ENCODE results near the gene F11. TPM values are rescaled to one million over a fixed set of nuclear protein-coding genes. Genes with fewer than 3 reads are reported as not detected.
A peak's percentile ranks its signal among the peaks of the same experiment; 100 is the strongest.

Gene F11
- total RNA-seq, 1 experiment from 2014 or later = 1.6 TPM

- Mint-ChIP-seq H3K4me3 (peak overlapping the region; percentile 65), H3K27me3 (ENCODE audit: low read depth) (no peaks in the 10 kb centered on the region), H3K27ac (peak overlapping the region; percentile 100), H3K9me3 (peaks cover 4% of the 10 kb centered on the region), H3K36me3 (peaks cover 3% of the 10 kb centered on the region; the same call in 1 of the 2 replicates), H3K4me1 (peaks cover 56% of the 10 kb centered on the region)
- ATAC-seq (peak; percentile 90), DNase-seq (ENCODE audit: low spot score) (peak; percentile 61)
- ChIA-PET POLR2A (interaction anchor here (0.6 to 3.0 kb wide), 3 partner anchors 16 to 457 kb away, joined by 3 to 13 read pairs (median 6); partner anchors contain the start of gene FAT1), CTCF (interaction anchor here (1.6 kb wide), 1 partner anchor 31 kb away, joined by 4 read pairs; no protein-coding TSS in a partner anchor)
- TF ChIP-seq NR1H2 (CRISPR knock-in tag; IDR thresholded peaks at IDR 0.05) (no peak), SP1 (CRISPR knock-in tag; conservative IDR thresholded peaks at IDR 0.05) (no peak), SMAD4 (CRISPR knock-in tag; IDR thresholded peaks at IDR 0.05) (no peak)
- TF ChIP-seq, protein P1, sequence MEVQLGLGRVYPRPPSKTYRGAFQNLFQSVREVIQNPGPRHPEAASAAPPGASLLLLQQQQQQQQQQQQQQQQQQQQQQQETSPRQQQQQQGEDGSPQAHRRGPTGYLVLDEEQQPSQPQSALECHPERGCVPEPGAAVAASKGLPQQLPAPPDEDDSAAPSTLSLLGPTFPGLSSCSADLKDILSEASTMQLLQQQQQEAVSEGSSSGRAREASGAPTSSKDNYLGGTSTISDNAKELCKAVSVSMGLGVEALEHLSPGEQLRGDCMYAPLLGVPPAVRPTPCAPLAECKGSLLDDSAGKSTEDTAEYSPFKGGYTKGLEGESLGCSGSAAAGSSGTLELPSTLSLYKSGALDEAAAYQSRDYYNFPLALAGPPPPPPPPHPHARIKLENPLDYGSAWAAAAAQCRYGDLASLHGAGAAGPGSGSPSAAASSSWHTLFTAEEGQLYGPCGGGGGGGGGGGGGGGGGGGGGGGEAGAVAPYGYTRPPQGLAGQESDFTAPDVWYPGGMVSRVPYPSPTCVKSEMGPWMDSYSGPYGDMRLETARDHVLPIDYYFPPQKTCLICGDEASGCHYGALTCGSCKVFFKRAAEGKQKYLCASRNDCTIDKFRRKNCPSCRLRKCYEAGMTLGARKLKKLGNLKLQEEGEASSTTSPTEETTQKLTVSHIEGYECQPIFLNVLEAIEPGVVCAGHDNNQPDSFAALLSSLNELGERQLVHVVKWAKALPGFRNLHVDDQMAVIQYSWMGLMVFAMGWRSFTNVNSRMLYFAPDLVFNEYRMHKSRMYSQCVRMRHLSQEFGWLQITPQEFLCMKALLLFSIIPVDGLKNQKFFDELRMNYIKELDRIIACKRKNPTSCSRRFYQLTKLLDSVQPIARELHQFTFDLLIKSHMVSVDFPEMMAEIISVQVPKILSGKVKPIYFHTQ (CRISPR knock-in tag; IDR thresholded peaks at IDR 0.05) = no peak
- TF ChIP-seq, protein P2, sequence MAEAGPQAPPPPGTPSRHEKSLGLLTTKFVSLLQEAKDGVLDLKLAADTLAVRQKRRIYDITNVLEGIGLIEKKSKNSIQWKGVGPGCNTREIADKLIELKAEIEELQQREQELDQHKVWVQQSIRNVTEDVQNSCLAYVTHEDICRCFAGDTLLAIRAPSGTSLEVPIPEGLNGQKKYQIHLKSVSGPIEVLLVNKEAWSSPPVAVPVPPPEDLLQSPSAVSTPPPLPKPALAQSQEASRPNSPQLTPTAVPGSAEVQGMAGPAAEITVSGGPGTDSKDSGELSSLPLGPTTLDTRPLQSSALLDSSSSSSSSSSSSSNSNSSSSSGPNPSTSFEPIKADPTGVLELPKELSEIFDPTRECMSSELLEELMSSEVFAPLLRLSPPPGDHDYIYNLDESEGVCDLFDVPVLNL (CRISPR knock-in tag; IDR thresholded peaks at IDR 0.05; ENCODE audit: borderline replicate concordance, low read depth) = no peak
Measured at GRCh38 chr4:186266729-186267456, 904 bp downstream of the F11 start.

DNA sequence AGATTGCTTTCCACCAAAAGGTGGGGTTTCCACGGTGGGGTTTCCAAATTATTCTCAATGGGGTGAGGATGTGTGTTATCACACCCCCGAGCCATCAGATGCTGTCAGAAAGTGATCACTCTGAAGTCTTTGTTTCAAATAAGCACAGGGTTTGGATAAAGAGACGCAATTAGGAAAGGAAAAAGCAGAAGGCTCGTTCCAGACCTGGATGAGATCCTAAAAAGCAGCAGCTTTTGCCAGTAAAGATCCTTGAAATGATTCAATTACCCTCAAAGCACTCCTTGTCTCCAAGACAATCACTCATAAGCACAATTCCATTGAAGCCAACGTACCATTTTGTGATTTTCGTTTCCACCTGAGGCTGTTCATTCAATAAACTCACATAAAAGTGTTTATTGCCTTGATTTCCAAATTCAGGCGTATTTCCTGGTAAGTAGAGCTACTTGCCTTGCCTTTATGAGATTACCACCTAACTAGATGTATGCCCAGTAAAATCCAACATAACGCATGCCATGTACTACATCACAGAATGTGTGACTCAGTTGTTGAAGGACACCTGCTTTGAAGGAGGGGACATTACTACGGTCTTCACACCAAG lies 5.2 kb downstream of the F11 start:
- Mint-ChIP-seq H3K4me3 (no peak overlapping the region), H3K36me3 (peaks cover 3% of the 10 kb centered on the region; the same call in 1 of the 2 replicates), H3K9me3 (peaks cover 4% of the 10 kb centered on the region; the same call in 1 of the 2 replicates), H3K4me1 (peaks cover 25% of the 10 kb centered on the region), H3K27me3 (ENCODE audit: low read depth) (no peaks in the 10 kb centered on the region), H3K27ac (peak overlapping the region; percentile 21; the same call in 1 of the 2 replicates)
- ChIA-PET POLR2A (no interaction called here), CTCF (no interaction called here)
- TF ChIP-seq ATF1 (CRISPR knock-in tag; IDR thresholded peaks at IDR 0.05) (no peak), JAZF1 (CRISPR knock-in tag; IDR thresholded peaks at IDR 0.05) (no peak), MAX (CRISPR knock-in tag; IDR thresholded peaks at IDR 0.05) (no peak), IRF2 (CRISPR knock-in tag; IDR thresholded peaks at IDR 0.05; ENCODE audit: borderline replicate concordance, low read depth) (no peak), ZNF121 (CRISPR knock-in tag; IDR thresholded peaks at IDR 0.05) (no peak), SMAD4 (CRISPR knock-in tag; IDR thresholded peaks at IDR 0.05) (no peak), NFE2L1 (CRISPR knock-in tag; IDR thresholded peaks at IDR 0.05) (no peak), NFATC4 (CRISPR knock-in tag; IDR thresholded peaks at IDR 0.05) (no peak)
- TF ChIP-seq, protein P3, sequence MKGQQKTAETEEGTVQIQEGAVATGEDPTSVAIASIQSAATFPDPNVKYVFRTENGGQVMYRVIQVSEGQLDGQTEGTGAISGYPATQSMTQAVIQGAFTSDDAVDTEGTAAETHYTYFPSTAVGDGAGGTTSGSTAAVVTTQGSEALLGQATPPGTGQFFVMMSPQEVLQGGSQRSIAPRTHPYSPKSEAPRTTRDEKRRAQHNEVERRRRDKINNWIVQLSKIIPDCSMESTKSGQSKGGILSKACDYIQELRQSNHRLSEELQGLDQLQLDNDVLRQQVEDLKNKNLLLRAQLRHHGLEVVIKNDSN (CRISPR knock-in tag; IDR thresholded peaks at IDR 0.05) = no peak
- no peak for ATAC-seq
- no peak for DNase-seq (ENCODE audit: low spot score)

DNA sequence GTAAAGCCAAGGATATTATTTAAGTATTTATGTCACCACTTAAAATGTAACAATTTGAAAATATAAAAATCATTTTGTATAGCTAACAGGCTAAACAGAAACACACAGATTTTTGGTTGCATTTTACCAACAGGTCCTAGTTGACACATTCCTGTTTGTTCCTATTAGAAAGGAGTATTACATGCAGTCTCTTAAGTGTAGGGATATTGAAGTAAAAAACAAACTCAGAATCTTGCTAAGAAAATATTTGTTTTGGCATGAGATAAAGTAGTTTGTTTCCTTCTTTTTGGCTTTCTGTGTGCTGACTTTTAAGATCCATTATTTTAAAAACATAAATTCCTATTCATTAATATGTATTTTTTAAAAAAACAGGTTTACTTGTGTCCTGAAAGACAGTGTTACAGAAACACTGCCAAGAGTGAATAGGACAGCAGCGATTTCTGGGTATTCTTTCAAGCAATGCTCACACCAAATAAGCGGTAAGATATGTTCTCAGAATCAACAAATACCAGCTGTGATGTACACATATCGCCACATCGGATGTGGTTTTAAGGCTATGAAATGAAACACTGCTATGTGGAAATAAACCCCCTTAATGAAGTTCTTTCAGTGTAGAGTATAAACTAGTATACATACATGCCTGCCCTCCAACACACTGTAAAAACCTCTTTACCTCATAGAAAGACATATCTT lies 6.9 kb downstream of the F11 start:
- ChIA-PET CTCF (no interaction called here), POLR2A (interaction anchor here (0.7 kb wide), 1 partner anchor 32 kb away, joined by 3 read pairs; no protein-coding TSS in a partner anchor)
- no peak for ATAC-seq
- DNase-seq (ENCODE audit: low spot score) = no peak
- TF ChIP-seq, protein P4, sequence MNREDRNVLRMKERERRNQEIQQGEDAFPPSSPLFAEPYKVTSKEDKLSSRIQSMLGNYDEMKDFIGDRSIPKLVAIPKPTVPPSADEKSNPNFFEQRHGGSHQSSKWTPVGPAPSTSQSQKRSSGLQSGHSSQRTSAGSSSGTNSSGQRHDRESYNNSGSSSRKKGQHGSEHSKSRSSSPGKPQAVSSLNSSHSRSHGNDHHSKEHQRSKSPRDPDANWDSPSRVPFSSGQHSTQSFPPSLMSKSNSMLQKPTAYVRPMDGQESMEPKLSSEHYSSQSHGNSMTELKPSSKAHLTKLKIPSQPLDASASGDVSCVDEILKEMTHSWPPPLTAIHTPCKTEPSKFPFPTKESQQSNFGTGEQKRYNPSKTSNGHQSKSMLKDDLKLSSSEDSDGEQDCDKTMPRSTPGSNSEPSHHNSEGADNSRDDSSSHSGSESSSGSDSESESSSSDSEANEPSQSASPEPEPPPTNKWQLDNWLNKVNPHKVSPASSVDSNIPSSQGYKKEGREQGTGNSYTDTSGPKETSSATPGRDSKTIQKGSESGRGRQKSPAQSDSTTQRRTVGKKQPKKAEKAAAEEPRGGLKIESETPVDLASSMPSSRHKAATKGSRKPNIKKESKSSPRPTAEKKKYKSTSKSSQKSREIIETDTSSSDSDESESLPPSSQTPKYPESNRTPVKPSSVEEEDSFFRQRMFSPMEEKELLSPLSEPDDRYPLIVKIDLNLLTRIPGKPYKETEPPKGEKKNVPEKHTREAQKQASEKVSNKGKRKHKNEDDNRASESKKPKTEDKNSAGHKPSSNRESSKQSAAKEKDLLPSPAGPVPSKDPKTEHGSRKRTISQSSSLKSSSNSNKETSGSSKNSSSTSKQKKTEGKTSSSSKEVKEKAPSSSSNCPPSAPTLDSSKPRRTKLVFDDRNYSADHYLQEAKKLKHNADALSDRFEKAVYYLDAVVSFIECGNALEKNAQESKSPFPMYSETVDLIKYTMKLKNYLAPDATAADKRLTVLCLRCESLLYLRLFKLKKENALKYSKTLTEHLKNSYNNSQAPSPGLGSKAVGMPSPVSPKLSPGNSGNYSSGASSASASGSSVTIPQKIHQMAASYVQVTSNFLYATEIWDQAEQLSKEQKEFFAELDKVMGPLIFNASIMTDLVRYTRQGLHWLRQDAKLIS (CRISPR knock-in tag; IDR thresholded peaks at IDR 0.05; ENCODE audit: borderline replicate concordance) = no peak
- TF ChIP-seq FOXP4 (CRISPR knock-in tag; IDR thresholded peaks at IDR 0.05) = no peak
- H3K27me3 Mint-ChIP-seq (ENCODE audit: low read depth) = no peaks in the 10 kb centered on the region
- peaks cover 8% of the 10 kb centered on the region for H3K4me1 Mint-ChIP-seq
- H3K36me3 Mint-ChIP-seq = peaks cover 3% of the 10 kb centered on the region; the same call in 1 of the 2 replicates
- no peak overlapping the region for H3K4me3 Mint-ChIP-seq
- H3K27ac Mint-ChIP-seq = no peak overlapping the region
- H3K9me3 Mint-ChIP-seq = peaks cover 4% of the 10 kb centered on the region; the same call in 1 of the 2 replicates

All from WTC11 (cell line).